ENCODE measurements around the gene RNF126. TPM values are rescaled to one million over a fixed set of nuclear protein-coding genes. Genes with fewer than 3 reads are reported as not detected.

Gene RNF126
- total RNA-seq, 1 experiment from 2014 or later, result 93.3 TPM

DNA sequence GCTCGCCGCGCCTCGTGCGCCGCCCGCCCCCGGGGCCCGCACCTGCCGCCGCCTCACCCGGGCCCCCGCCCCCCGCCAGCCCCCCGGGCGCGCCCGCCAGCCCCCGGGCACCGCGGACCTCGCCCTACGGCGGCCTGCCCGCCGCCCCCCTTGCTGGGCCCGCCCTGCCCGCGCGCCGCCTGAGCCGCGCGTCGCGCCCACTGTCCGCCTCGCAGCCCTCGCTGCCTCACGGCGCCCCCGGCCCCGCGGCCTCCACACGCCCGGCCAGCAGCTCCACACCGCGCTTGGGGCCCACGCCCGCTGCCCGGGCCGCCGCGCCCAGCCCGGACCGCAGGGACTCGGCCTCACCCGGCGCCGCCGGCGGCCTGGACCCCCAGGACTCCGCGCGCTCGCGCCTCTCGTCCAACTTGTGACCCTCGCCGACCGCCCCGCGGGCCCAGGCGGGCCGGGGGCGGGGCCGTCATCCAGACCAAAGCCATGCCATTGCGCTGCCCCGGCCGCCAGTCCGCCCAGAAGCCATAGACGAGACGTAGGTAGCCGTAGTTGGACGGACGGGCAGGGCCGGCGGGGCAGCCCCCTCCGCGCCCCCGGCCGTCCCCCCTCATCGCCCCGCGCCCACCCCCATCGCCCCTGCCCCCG lies 46.8 kb downstream of the RNF126 start:
- BruUV-seq (replicated peaks), result no TSS peak
- ChIA-PET CTCF (no interaction called here), POLR2A (ENCODE audit: low non-redundant PET) (no interaction called here)
- no peaks in the 10 kb centered on the region for H3K9me3 ChIP-seq (ENCODE audit: low read depth, low read length, poor library complexity, severe bottlenecking)
- H3K4me3 ChIP-seq (ENCODE audit: low read depth, low read length, poor library complexity, severe bottlenecking), result no peak overlapping the region
- TF ChIP-seq CTCF (conservative IDR thresholded peaks at IDR 0.05; ENCODE audit: low read depth, low read length) (no peak), EZH2 (IDR thresholded peaks at IDR 0.05; ENCODE audit: borderline replicate concordance, low read depth, low read length, poor library complexity, severe bottlenecking) (no peak)
- peaks cover 5% of the 10 kb centered on the region for H3K4me1 ChIP-seq (ENCODE audit: insufficient read depth, low read length, poor library complexity, severe bottlenecking)
- no peak for DNase-seq (ENCODE audit: low spot score)
- peaks cover 45% of the 10 kb centered on the region for H3K36me3 ChIP-seq (ENCODE audit: insufficient read depth, low read length, poor library complexity, severe bottlenecking)
- H3K27me3 ChIP-seq (replicated peaks; ENCODE audit: insufficient read depth, low read depth, low read length, poor library complexity), result no peaks in the 10 kb centered on the region
- no peak overlapping the region for H3K27ac ChIP-seq (ENCODE audit: low read depth, low read length, poor library complexity, severe bottlenecking)
- intact Hi-C loops (cut with micrococcal nuclease; ENCODE audit: unreplicated experiment), result no loop called here

DNA sequence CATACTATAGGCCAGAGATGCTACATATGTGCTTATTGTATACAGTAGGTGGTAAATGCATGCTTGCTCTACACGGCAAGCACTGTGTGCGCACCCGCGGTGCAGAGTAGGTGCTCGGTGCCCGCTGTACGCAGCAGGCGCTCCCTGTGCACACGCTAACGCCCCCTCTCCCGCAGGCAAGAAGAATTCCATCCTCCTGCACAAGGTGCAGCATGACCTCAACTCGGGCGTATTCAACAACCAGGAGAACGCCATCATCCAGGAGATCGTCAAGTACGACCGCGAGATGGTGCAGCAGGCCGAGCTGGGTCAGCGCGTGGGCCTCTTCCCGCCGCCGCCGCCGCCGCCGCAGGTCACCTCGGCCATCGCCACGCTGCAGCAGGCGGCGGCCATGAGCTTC lies 47.4 kb downstream of the RNF126 start:
- H3K27ac ChIP-seq (ENCODE audit: low read depth, low read length, poor library complexity, severe bottlenecking), result no peak overlapping the region
- no TSS peak for BruUV-seq (replicated peaks)
- intact Hi-C loops (cut with micrococcal nuclease; ENCODE audit: unreplicated experiment), result no loop called here
- DNase-seq (ENCODE audit: low spot score), result no peak
- ChIA-PET POLR2A (ENCODE audit: low non-redundant PET) (no interaction called here), CTCF (no interaction called here)
- no peaks in the 10 kb centered on the region for H3K9me3 ChIP-seq (ENCODE audit: low read depth, low read length, poor library complexity, severe bottlenecking)
- H3K4me3 ChIP-seq (ENCODE audit: low read depth, low read length, poor library complexity, severe bottlenecking), result no peak overlapping the region
- H3K27me3 ChIP-seq (replicated peaks; ENCODE audit: insufficient read depth, low read depth, low read length, poor library complexity), result no peaks in the 10 kb centered on the region
- peaks cover 45% of the 10 kb centered on the region for H3K36me3 ChIP-seq (ENCODE audit: insufficient read depth, low read length, poor library complexity, severe bottlenecking)
- TF ChIP-seq EZH2 (IDR thresholded peaks at IDR 0.05; ENCODE audit: borderline replicate concordance, low read depth, low read length, poor library complexity, severe bottlenecking) (no peak), CTCF (conservative IDR thresholded peaks at IDR 0.05; ENCODE audit: low read depth, low read length) (no peak)
- peaks cover 11% of the 10 kb centered on the region for H3K4me1 ChIP-seq (ENCODE audit: insufficient read depth, low read length, poor library complexity, severe bottlenecking)

- no peak overlapping the region for H3K27ac ChIP-seq (ENCODE audit: low read depth, low read length, poor library complexity, severe bottlenecking)
- TF ChIP-seq EZH2 (IDR thresholded peaks at IDR 0.05; ENCODE audit: borderline replicate concordance, low read depth, low read length, poor library complexity, severe bottlenecking) (no peak), CTCF (conservative IDR thresholded peaks at IDR 0.05; ENCODE audit: low read depth, low read length) (no peak)
- H3K9me3 ChIP-seq (ENCODE audit: low read depth, low read length, poor library complexity, severe bottlenecking), result no peaks in the 10 kb centered on the region
- POLR2A ChIA-PET (ENCODE audit: low non-redundant PET), result no interaction called here
- no TSS peak for BruUV-seq (replicated peaks)
- intact Hi-C loops (cut with micrococcal nuclease; ENCODE audit: unreplicated experiment), result no loop called here
- peaks cover 33% of the 10 kb centered on the region for H3K36me3 ChIP-seq (ENCODE audit: insufficient read depth, low read length, poor library complexity, severe bottlenecking)
- H3K27me3 ChIP-seq (replicated peaks; ENCODE audit: insufficient read depth, low read depth, low read length, poor library complexity), result no peaks in the 10 kb centered on the region
- DNase-seq (ENCODE audit: low spot score), result no peak
- H3K4me1 ChIP-seq (ENCODE audit: insufficient read depth, low read length, poor library complexity, severe bottlenecking), result peaks cover 27% of the 10 kb centered on the region
- H3K4me3 ChIP-seq (ENCODE audit: low read depth, low read length, poor library complexity, severe bottlenecking), result no peak overlapping the region
- CTCF ChIA-PET, result no interaction called here
Measured at GRCh38 chr19:613732-614567, 49.1 kb downstream of the RNF126 start.

Data from A673 (cell line).